Non-pigmented ciliary epithelial cell (primary cell): ENCODE data around the gene STARD9.
"Not testable (repeated sequence)": the region's sequence is repeated elsewhere in the genome, so short reads cannot be mapped to it uniquely, and the experiment has no call there.

Experiments used
- DNase-seq: peaks from one replicate; pipeline ENCODE4 v3.0.0-alpha.2; 2010; ENCODE audit warnings: low read depth

STARD9 gene

GRCh38 chr15:42627485-42627884, 52.1 kb downstream of the STARD9 start:
- DNase-seq = no peak

GRCh38 chr15:42628761-42629160, 53.4 kb downstream of the STARD9 start:
- no peak for DNase-seq

- no peak for DNase-seq
These were observed 56.8 kb downstream of the STARD9 start for GRCh38 chr15:42632105-42632675.

GRCh38 chr15:42640109-42640508, 64.7 kb downstream of the STARD9 start:
- DNase-seq = no peak

GRCh38 chr15:42650208-42651066, 75.0 kb downstream of the STARD9 start:
- DNase-seq = peak; percentile 65

- DNase-seq = no peak
These were observed 90.4 kb downstream of the STARD9 start for GRCh38 chr15:42665827-42666226.

GRCh38 chr15:42667855-42668254, 92.4 kb downstream of the STARD9 start:
- DNase-seq = no peak

- DNase-seq = no peak
These were observed 95.0 kb downstream of the STARD9 start for GRCh38 chr15:42670451-42670850.

GRCh38 chr15:42672444-42672843, 97.0 kb downstream of the STARD9 start:
- DNase-seq = no peak

GRCh38 chr15:42674472-42674871, 99.1 kb downstream of the STARD9 start:
- no peak for DNase-seq

- DNase-seq = no peak
These were observed 99.6 kb downstream of the STARD9 start for GRCh38 chr15:42675021-42675420.

GRCh38 chr15:42679285-42680141, 104.1 kb downstream of the STARD9 start:
- no peak for DNase-seq

- not testable (repeated sequence) for DNase-seq
These were observed 104.7 kb downstream of the STARD9 start for GRCh38 chr15:42680142-42680482.

GRCh38 chr15:42681119-42681518, 105.7 kb downstream of the STARD9 start:
- DNase-seq = no peak

- no peak for DNase-seq
These were observed 110.9 kb downstream of the STARD9 start for GRCh38 chr15:42686281-42686680.

GRCh38 chr15:42687740-42688139, 112.3 kb downstream of the STARD9 start:
- no peak for DNase-seq

- DNase-seq = no peak
These were observed 112.9 kb downstream of the STARD9 start for GRCh38 chr15:42688301-42688700.

GRCh38 chr15:42691308-42691707, 115.9 kb downstream of the STARD9 start:
- no peak for DNase-seq

GRCh38 chr15:42691770-42692169, 116.4 kb downstream of the STARD9 start:
- no peak for DNase-seq

GRCh38 chr15:42692536-42692935, 117.1 kb downstream of the STARD9 start:
- DNase-seq = no peak

- no peak for DNase-seq
These were observed 117.6 kb downstream of the STARD9 start for GRCh38 chr15:42692997-42693396.

- DNase-seq = no peak
These were observed 118.1 kb downstream of the STARD9 start for GRCh38 chr15:42693496-42693895.

GRCh38 chr15:42693942-42694341, 118.5 kb downstream of the STARD9 start:
- DNase-seq = no peak
